Measurements from ENCODE around the gene TMEM167A. TPM values are rescaled to one million over a fixed set of nuclear protein-coding genes. Genes with fewer than 3 reads are reported as not detected.
A peak's percentile ranks its signal among the peaks of the same experiment; 100 is the strongest.

Gene TMEM167A
- total and polyA plus RNA-seq, 2 donors (not counting 1 experiment from before 2014, with no cell fraction given) = 9.2 to 41.2 TPM

- no peaks in the 10 kb centered on the region for H3K9me3 Mint-ChIP-seq (ENCODE audit: insufficient read depth)
- no peak overlapping the region for H3K27ac ChIP-seq (ENCODE audit: low read length in 2 of 2)
- POLR2A ChIA-PET = interaction anchor here (0.9 kb wide), 1 partner anchor 65 kb away, joined by 3 read pairs; the partner anchor contains the start of genes TMEM167A and XRCC4
Measured at GRCh38 chr5:83011985-83012384, 65.2 kb downstream of the TMEM167A start.

DNA sequence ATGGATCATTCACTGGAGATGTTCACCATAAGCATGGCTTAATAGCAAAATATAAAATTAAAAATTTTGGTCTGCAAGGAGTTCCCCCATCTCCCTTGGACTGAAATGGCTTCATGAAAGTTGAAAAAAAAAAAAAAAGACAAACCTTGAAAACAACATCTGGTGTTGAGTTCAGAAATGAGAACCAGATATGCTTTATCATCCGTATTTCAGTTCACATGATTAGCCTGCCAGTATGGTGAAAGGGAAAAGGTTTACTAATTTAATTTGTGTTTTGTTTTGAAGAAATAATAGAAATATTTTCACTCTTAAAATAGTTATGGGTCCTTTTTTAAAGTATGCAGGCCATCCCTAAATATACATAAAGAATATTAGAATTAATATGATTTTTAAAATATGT, 67.8 kb downstream of the TMEM167A start:
- no peak overlapping the region for H3K4me2 ChIP-seq (replicated peaks; ENCODE audit: low read depth, low read length, poor library complexity, severe bottlenecking)
- H3K4me3 Mint-ChIP-seq = no peak overlapping the region
- H3K4me1 ChIP-seq (ENCODE audit: control insufficient read depth in 2 of 2, insufficient read depth in 2 of 2, low read length in 2 of 2) = peaks cover 4% of the 10 kb centered on the region in 2 donors
- POLR2A ChIA-PET = no interaction called here
- no peaks in the 10 kb centered on the region for H3K9me3 Mint-ChIP-seq (ENCODE audit: insufficient read depth)
- ATAC-seq (ENCODE audit: low read depth) (no peak), DNase-seq (no peak)
- no peaks in the 10 kb centered on the region for H3K36me3 ChIP-seq (replicated peaks in 1 of 2; ENCODE audit: control extremely low read depth in 1 of 2, control insufficient read depth in 1 of 2, extremely low read depth in 1 of 2, insufficient read depth in 2 of 2, low read length in 1 of 2)
- no peak overlapping the region for H3K27ac Mint-ChIP-seq
- no peak overlapping the region for H3K9ac ChIP-seq (ENCODE audit: low read length)
- H3K4me1 Mint-ChIP-seq = peaks cover 12% of the 10 kb centered on the region
- H3K27ac ChIP-seq (ENCODE audit: low read length in 2 of 2) = no peak overlapping the region
- no peak overlapping the region for H2AFZ ChIP-seq (ENCODE audit: insufficient read depth, low read depth, low read length, poor library complexity, severe bottlenecking)
- no peak overlapping the region for H3K4me3 ChIP-seq (ENCODE audit: control extremely low read depth in 1 of 5, extremely low read depth in 1 of 5, insufficient read depth in 1 of 5, low read depth in 2 of 5, low read length in 4 of 5)
- no peaks in the 10 kb centered on the region for H3K9me3 ChIP-seq (ENCODE audit: control extremely low read depth in 1 of 3, control insufficient read depth in 2 of 3, insufficient read depth in 1 of 3, low read length in 2 of 3)
- intact Hi-C loops (cut with micrococcal nuclease) = no loop called here
- H3K27me3 Mint-ChIP-seq = no peaks in the 10 kb centered on the region
- WGBS (ENCODE audit: insufficient coverage) = no CpG with 5 or more reads among the region's 1 CpG
- no peaks in the 10 kb centered on the region for H3K79me2 ChIP-seq (ENCODE audit: control insufficient read depth, insufficient read depth, low read length)
- CTCF ChIA-PET = no interaction called here
- TF ChIP-seq EZH2 (IDR thresholded peaks at IDR 0.05; ENCODE audit: borderline replicate concordance, insufficient read depth, low read depth, low read length, poor library complexity, severe bottlenecking) = no peak
- TF ChIP-seq, protein P1, sequence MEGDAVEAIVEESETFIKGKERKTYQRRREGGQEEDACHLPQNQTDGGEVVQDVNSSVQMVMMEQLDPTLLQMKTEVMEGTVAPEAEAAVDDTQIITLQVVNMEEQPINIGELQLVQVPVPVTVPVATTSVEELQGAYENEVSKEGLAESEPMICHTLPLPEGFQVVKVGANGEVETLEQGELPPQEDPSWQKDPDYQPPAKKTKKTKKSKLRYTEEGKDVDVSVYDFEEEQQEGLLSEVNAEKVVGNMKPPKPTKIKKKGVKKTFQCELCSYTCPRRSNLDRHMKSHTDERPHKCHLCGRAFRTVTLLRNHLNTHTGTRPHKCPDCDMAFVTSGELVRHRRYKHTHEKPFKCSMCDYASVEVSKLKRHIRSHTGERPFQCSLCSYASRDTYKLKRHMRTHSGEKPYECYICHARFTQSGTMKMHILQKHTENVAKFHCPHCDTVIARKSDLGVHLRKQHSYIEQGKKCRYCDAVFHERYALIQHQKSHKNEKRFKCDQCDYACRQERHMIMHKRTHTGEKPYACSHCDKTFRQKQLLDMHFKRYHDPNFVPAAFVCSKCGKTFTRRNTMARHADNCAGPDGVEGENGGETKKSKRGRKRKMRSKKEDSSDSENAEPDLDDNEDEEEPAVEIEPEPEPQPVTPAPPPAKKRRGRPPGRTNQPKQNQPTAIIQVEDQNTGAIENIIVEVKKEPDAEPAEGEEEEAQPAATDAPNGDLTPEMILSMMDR (IDR thresholded peaks at IDR 0.05) = no peak
- H3K27me3 ChIP-seq (replicated peaks in 1 of 4; ENCODE audit: control extremely low read depth in 1 of 4, control insufficient read depth in 3 of 4, insufficient read depth in 4 of 4, low read length in 3 of 4) = no peaks in the 10 kb centered on the region
- H4K20me1 ChIP-seq (ENCODE audit: control insufficient read depth, insufficient read depth, low read length, poor library complexity, severe bottlenecking) = no peaks in the 10 kb centered on the region

More at GRCh38 chr5:83011985-83012384, 65.2 kb downstream of the TMEM167A start:
- Mint-ChIP-seq H3K4me3 (peak overlapping the region; percentile 24), H3K4me1 (peaks cover 12% of the 10 kb centered on the region), H3K27ac (peak overlapping the region; percentile 32), H3K27me3 (no peaks in the 10 kb centered on the region)
- no CpG with 5 or more reads among the region's 3 CpGs for WGBS (ENCODE audit: insufficient coverage)
- DNase-seq = peak; percentile 71
- H3K4me2 ChIP-seq (replicated peaks; ENCODE audit: low read depth, low read length, poor library complexity, severe bottlenecking) = peak overlapping the region; percentile 7
- no peak overlapping the region for H3K9ac ChIP-seq (ENCODE audit: low read length)
- no peaks in the 10 kb centered on the region for H4K20me1 ChIP-seq (ENCODE audit: control insufficient read depth, insufficient read depth, low read length, poor library complexity, severe bottlenecking)
- peak; percentile 91 for ATAC-seq (ENCODE audit: low read depth)
- no peak overlapping the region for H3K4me3 ChIP-seq (ENCODE audit: control extremely low read depth in 1 of 5, extremely low read depth in 1 of 5, insufficient read depth in 1 of 5, low read depth in 2 of 5, low read length in 4 of 5)
- no peaks in the 10 kb centered on the region for H3K9me3 ChIP-seq (ENCODE audit: control extremely low read depth in 1 of 3, control insufficient read depth in 2 of 3, insufficient read depth in 1 of 3, low read length in 2 of 3)
- H3K4me1 ChIP-seq (ENCODE audit: control insufficient read depth in 2 of 2, insufficient read depth in 2 of 2, low read length in 2 of 2) = peaks cover 4% of the 10 kb centered on the region in 2 donors
- no peaks in the 10 kb centered on the region for H3K79me2 ChIP-seq (ENCODE audit: control insufficient read depth, insufficient read depth, low read length)
- CTCF ChIA-PET = interaction anchor here (1.1 kb wide), 1 partner anchor 67 kb away, joined by 3 read pairs; no protein-coding TSS in a partner anchor
- intact Hi-C loops (cut with micrococcal nuclease) = no loop called here
- H3K36me3 ChIP-seq (replicated peaks in 1 of 2; ENCODE audit: control extremely low read depth in 1 of 2, control insufficient read depth in 1 of 2, extremely low read depth in 1 of 2, insufficient read depth in 2 of 2, low read length in 1 of 2) = no peaks in the 10 kb centered on the region
- H3K27me3 ChIP-seq (replicated peaks in 1 of 4; ENCODE audit: control extremely low read depth in 1 of 4, control insufficient read depth in 3 of 4, insufficient read depth in 4 of 4, low read length in 3 of 4) = no peaks in the 10 kb centered on the region
- H2AFZ ChIP-seq (ENCODE audit: insufficient read depth, low read depth, low read length, poor library complexity, severe bottlenecking) = no peak overlapping the region
- TF ChIP-seq EZH2 (IDR thresholded peaks at IDR 0.05; ENCODE audit: borderline replicate concordance, insufficient read depth, low read depth, low read length, poor library complexity, severe bottlenecking) = no peak
- TF ChIP-seq, protein P1 (IDR thresholded peaks at IDR 0.05) = no peak
